WTC11 (cell line): ENCODE results near the gene CAMK2D.

Experiments
- JUN ChIP-seq: sonication (generic); formaldehyde crosslinking; IDR thresholded peaks from 2 replicates; pipeline ENCODE4 v1.8.0; 2023; ENCODE audit warnings: mild to moderate bottlenecking, missing genetic modification reagents
- NR3C1 ChIP-seq: sonication (generic); formaldehyde crosslinking; conservative IDR thresholded peaks from 2 replicates; pipeline ENCODE4 v1.8.1; 2023; ENCODE audit warnings: low read depth, mild to moderate bottlenecking, missing genetic modification reagents
- OVOL2 ChIP-seq: fragments of 250-450 bp; sonication (Bioruptor Pico); IDR thresholded peaks from 2 replicates; pipeline ENCODE4 v1.9.0; 2021; ENCODE audit warnings: mild to moderate bottlenecking, borderline replicate concordance
- PRRX2 ChIP-seq: fragments of 250-450 bp; sonication (Bioruptor Pico); IDR thresholded peaks from 2 replicates; pipeline ENCODE4 v1.8.0; 2021; ENCODE audit warnings: mild to moderate bottlenecking
- ZBTB21 ChIP-seq: sonication (generic); formaldehyde crosslinking; IDR thresholded peaks from 2 replicates; pipeline ENCODE4 v1.8.1; 2023; ENCODE audit warnings: mild to moderate bottlenecking, missing genetic modification reagents, borderline replicate concordance
- ZNF138 ChIP-seq: sonication (generic); formaldehyde crosslinking; conservative IDR thresholded peaks from 2 replicates; pipeline ENCODE4 v1.8.1; 2022; ENCODE audit warnings: mild to moderate bottlenecking, moderate library complexity, missing genetic modification reagents
- TF ChIP-seq, protein P1 (sequence below): fragments of 200-600 bp; IDR thresholded peaks from 2 replicates; pipeline ENCODE4 v1.8.0; 2022; ENCODE audit warnings: antibody characterized with exemption
- TF ChIP-seq, protein P2 (sequence below): sonication (generic); formaldehyde crosslinking; IDR thresholded peaks from 2 replicates; pipeline ENCODE4 v1.8.1; 2023; ENCODE audit warnings: mild to moderate bottlenecking, moderate library complexity, missing genetic modification reagents
- TF ChIP-seq, protein P3 (sequence below): sonication (generic); formaldehyde crosslinking; IDR thresholded peaks from 2 replicates; pipeline ENCODE4 v1.8.0; 2022; ENCODE audit warnings: mild to moderate bottlenecking, missing genetic modification reagents
- TF ChIP-seq, protein P4 (sequence below): fragments of 250-450 bp; sonication (Bioruptor Pico); IDR thresholded peaks from 2 replicates; pipeline ENCODE4 v1.9.0; 2021; ENCODE audit warnings: moderate library complexity, mild to moderate bottlenecking, inconsistent platforms, borderline replicate concordance
- TF ChIP-seq, protein P5 (sequence below): sonication (generic); formaldehyde crosslinking; IDR thresholded peaks from 2 replicates; pipeline ENCODE4 v1.8.1; 2023; ENCODE audit warnings: mild to moderate bottlenecking, missing genetic modification reagents, moderate library complexity
- TF ChIP-seq, protein P6 (sequence below): sonication (generic); formaldehyde crosslinking; IDR thresholded peaks from 2 replicates; pipeline ENCODE4 v1.8.0; 2022; ENCODE audit warnings: mild to moderate bottlenecking, missing genetic modification reagents

DNA sequence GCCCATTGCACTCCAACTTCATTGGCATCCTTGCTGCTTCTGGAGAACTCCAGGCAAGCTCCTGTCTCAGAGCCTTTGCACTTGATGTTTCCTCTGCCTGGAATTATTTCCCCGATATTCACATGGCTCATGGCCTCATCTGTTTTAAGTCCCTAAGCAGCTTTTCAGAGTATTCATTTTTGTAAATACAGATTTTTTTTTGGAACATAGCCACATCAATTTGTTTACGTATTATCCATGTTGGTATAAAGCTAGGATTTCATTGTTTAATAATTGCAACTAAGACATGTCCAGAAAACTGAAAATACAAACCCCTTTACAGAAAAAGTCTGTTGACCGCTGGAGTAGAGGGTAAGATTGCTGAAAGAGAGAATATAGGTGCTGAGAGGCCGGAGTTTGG is 142.0 kb downstream of the CAMK2D start:
- TF ChIP-seq, protein P1, sequence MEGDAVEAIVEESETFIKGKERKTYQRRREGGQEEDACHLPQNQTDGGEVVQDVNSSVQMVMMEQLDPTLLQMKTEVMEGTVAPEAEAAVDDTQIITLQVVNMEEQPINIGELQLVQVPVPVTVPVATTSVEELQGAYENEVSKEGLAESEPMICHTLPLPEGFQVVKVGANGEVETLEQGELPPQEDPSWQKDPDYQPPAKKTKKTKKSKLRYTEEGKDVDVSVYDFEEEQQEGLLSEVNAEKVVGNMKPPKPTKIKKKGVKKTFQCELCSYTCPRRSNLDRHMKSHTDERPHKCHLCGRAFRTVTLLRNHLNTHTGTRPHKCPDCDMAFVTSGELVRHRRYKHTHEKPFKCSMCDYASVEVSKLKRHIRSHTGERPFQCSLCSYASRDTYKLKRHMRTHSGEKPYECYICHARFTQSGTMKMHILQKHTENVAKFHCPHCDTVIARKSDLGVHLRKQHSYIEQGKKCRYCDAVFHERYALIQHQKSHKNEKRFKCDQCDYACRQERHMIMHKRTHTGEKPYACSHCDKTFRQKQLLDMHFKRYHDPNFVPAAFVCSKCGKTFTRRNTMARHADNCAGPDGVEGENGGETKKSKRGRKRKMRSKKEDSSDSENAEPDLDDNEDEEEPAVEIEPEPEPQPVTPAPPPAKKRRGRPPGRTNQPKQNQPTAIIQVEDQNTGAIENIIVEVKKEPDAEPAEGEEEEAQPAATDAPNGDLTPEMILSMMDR, result no peak
- no peak for TF ChIP-seq JUN (CRISPR knock-in tag)
- TF ChIP-seq NR3C1 (CRISPR knock-in tag), result no peak
- TF ChIP-seq, protein P2, sequence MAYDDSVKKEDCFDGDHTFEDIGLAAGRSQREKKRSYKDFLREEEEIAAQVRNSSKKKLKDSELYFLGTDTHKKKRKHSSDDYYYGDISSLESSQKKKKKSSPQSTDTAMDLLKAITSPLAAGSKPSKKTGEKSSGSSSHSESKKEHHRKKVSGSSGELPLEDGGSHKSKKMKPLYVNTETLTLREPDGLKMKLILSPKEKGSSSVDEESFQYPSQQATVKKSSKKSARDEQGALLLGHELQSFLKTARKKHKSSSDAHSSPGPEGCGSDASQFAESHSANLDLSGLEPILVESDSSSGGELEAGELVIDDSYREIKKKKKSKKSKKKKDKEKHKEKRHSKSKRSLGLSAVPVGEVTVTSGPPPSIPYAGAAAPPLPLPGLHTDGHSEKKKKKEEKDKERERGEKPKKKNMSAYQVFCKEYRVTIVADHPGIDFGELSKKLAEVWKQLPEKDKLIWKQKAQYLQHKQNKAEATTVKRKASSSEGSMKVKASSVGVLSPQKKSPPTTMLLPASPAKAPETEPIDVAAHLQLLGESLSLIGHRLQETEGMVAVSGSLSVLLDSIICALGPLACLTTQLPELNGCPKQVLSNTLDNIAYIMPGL (CRISPR knock-in tag), result no peak
- TF ChIP-seq OVOL2 (CRISPR knock-in tag), result no peak
- TF ChIP-seq, protein P3, sequence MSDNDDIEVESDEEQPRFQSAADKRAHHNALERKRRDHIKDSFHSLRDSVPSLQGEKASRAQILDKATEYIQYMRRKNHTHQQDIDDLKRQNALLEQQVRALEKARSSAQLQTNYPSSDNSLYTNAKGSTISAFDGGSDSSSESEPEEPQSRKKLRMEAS (CRISPR knock-in tag), result no peak
- TF ChIP-seq PRRX2 (CRISPR knock-in tag), result no peak
- TF ChIP-seq ZNF138 (CRISPR knock-in tag), result no peak
- TF ChIP-seq, protein P4, sequence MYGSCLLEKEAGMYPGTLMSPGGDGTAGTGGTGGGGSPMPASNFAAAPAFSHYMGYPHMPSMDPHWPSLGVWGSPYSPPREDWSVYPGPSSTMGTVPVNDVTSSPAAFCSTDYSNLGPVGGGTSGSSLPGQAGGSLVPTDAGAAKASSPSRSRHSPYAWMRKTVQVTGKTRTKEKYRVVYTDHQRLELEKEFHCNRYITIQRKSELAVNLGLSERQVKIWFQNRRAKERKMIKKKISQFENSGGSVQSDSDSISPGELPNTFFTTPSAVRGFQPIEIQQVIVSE (CRISPR knock-in tag), result no peak
- TF ChIP-seq, protein P5, sequence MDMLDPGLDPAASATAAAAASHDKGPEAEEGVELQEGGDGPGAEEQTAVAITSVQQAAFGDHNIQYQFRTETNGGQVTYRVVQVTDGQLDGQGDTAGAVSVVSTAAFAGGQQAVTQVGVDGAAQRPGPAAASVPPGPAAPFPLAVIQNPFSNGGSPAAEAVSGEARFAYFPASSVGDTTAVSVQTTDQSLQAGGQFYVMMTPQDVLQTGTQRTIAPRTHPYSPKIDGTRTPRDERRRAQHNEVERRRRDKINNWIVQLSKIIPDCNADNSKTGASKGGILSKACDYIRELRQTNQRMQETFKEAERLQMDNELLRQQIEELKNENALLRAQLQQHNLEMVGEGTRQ (CRISPR knock-in tag), result no peak
- no peak for TF ChIP-seq ZBTB21 (CRISPR knock-in tag)
- TF ChIP-seq, protein P6, sequence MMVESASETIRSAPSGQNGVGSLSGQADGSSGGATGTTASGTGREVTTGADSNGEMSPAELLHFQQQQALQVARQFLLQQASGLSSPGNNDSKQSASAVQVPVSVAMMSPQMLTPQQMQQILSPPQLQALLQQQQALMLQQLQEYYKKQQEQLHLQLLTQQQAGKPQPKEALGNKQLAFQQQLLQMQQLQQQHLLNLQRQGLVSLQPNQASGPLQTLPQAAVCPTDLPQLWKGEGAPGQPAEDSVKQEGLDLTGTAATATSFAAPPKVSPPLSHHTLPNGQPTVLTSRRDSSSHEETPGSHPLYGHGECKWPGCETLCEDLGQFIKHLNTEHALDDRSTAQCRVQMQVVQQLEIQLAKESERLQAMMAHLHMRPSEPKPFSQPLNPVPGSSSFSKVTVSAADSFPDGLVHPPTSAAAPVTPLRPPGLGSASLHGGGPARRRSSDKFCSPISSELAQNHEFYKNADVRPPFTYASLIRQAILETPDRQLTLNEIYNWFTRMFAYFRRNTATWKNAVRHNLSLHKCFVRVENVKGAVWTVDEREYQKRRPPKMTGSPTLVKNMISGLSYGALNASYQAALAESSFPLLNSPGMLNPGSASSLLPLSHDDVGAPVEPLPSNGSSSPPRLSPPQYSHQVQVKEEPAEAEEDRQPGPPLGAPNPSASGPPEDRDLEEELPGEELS (CRISPR knock-in tag), result no peak
